ENCODE results near the gene UBE2C. TPM values are rescaled to one million over a fixed set of nuclear protein-coding genes. Genes with fewer than 3 reads are reported as not detected.

UBE2C gene
- total RNA-seq, 1 experiment from 2014 or later, result 268 TPM

- Mint-ChIP-seq H3K9me3 (no peaks in the 10 kb centered on the region), H3K27me3 (ENCODE audit: low read depth) (no peaks in the 10 kb centered on the region), H3K27ac (no peak overlapping the region), H3K4me3 (no peak overlapping the region), H3K4me1 (peaks cover 4% of the 10 kb centered on the region in 2 experiments), H3K36me3 (ENCODE audit: insufficient read depth in 1 of 3, low read depth in 3 of 3) (peaks cover 14 to 64% (median 53%) of the 10 kb centered on the region in 3 experiments; a peak in 6 of 7 replicates)
- no peak overlapping the region for H3K18ac ChIP-seq (ENCODE audit: insufficient read length, low read depth, low read length)
- H3K27ac ChIP-seq (ENCODE audit: insufficient read length, low read depth, low read length), result no peak overlapping the region
- no peak overlapping the region for H2BK15ac ChIP-seq (ENCODE audit: low read depth, low read length)
- H2BK20ac ChIP-seq (ENCODE audit: low read depth, low read length, poor library complexity, severe bottlenecking), result no peak overlapping the region
- H3K9ac ChIP-seq (ENCODE audit: extremely low read depth, insufficient read length, low read length), result no peak overlapping the region
- no peak overlapping the region for H2AFZ ChIP-seq (ENCODE audit: low read length)
- H2BK5ac ChIP-seq (ENCODE audit: insufficient read length, low read length), result no peak overlapping the region
- H4K20me1 ChIP-seq (ENCODE audit: control insufficient read depth, insufficient read depth, insufficient read length), result no peaks in the 10 kb centered on the region
- no peak overlapping the region for H3K4ac ChIP-seq (ENCODE audit: low read depth, low read length)
- no peak overlapping the region for H3K14ac ChIP-seq (ENCODE audit: insufficient read depth, low read length)
- no peaks in the 10 kb centered on the region for H3K9me3 ChIP-seq (ENCODE audit: control insufficient read depth, low read depth, low read length)
- H2BK120ac ChIP-seq (ENCODE audit: low read depth, low read length, poor library complexity, severe bottlenecking), result no peak overlapping the region
- no peaks in the 10 kb centered on the region for H3K79me2 ChIP-seq (ENCODE audit: insufficient read depth, low read length)
- H2AK5ac ChIP-seq (ENCODE audit: insufficient read length, low read length), result no peak overlapping the region
- H2BK12ac ChIP-seq (ENCODE audit: insufficient read length, low read depth, low read length), result no peak overlapping the region
- no peaks in the 10 kb centered on the region for H3K79me1 ChIP-seq (ENCODE audit: insufficient read depth, low read depth, low read length, poor library complexity, severe bottlenecking)
- H4K91ac ChIP-seq (ENCODE audit: insufficient read length, low read depth, low read length), result no peak overlapping the region
- no peak overlapping the region for H3K56ac ChIP-seq (ENCODE audit: insufficient read length, low read depth, low read length)
- H4K8ac ChIP-seq (replicated peaks; ENCODE audit: insufficient read length, low read depth, low read length), result no peak overlapping the region
- H3K4me1 ChIP-seq (ENCODE audit: insufficient read depth, low read length), result no peaks in the 10 kb centered on the region
- no peak overlapping the region for H3K4me2 ChIP-seq (ENCODE audit: insufficient read depth, insufficient read length, low read length)
- H3K23me2 ChIP-seq (ENCODE audit: insufficient read length, low read depth, low read length, poor library complexity, severe bottlenecking), result no peaks in the 10 kb centered on the region
- WGBS (ENCODE audit: extremely low coverage, insufficient read length, low lambda C conversion rate), result no CpG with 5 or more reads among the region's 7 CpGs
- no peak overlapping the region for H4K5ac ChIP-seq (ENCODE audit: insufficient read length, low read depth, low read length)
- no peak overlapping the region for H3T11ph ChIP-seq (ENCODE audit: low read length)
- H3K27me3 ChIP-seq (ENCODE audit: insufficient read depth, low read length), result no peaks in the 10 kb centered on the region
- H3K23ac ChIP-seq (ENCODE audit: insufficient read length, low read depth, low read length), result no peak overlapping the region
- TF ChIP-seq, protein P1, sequence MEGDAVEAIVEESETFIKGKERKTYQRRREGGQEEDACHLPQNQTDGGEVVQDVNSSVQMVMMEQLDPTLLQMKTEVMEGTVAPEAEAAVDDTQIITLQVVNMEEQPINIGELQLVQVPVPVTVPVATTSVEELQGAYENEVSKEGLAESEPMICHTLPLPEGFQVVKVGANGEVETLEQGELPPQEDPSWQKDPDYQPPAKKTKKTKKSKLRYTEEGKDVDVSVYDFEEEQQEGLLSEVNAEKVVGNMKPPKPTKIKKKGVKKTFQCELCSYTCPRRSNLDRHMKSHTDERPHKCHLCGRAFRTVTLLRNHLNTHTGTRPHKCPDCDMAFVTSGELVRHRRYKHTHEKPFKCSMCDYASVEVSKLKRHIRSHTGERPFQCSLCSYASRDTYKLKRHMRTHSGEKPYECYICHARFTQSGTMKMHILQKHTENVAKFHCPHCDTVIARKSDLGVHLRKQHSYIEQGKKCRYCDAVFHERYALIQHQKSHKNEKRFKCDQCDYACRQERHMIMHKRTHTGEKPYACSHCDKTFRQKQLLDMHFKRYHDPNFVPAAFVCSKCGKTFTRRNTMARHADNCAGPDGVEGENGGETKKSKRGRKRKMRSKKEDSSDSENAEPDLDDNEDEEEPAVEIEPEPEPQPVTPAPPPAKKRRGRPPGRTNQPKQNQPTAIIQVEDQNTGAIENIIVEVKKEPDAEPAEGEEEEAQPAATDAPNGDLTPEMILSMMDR (conservative IDR thresholded peaks at IDR 0.05), result no peak
- no peak for DNase-seq
Observed at GRCh38 chr20:45801851-45802250, 10.6 kb upstream of the UBE2C start.
